HepG2 (cell line): ENCODE data around the gene DSG2. TPM values are rescaled to one million over a fixed set of nuclear protein-coding genes. Genes with fewer than 3 reads are reported as not detected.

ENCODE experiments used
- ATAC-seq: fragments of 200-7000 bp; cut with Tn5 transposase; 3 replicates; pipeline ENCODE4 v1.9.1; 2020; ENCODE audit warnings: mild to moderate bottlenecking, moderate library complexity
- BruUV-seq: library from RNA; stranded (reverse); fragments of 400-500 nt; replicated peaks from 2 replicates; lab custom pipeline; 2021; lab: Mats Ljungman, UMichigan
- CTCF ChIA-PET: fragments of 300-600 bp; formaldehyde crosslinking; extraction: SDS; loops from one replicate; lab custom pipeline; 2021; ENCODE audit warnings: low total read pairs, inconsistent platforms, low intra/inter-chr PET ratio; lab: Yijun Ruan, JAX
- POLR2A ChIA-PET: fragments of 350-600 bp; sonication (Branson Sonifier 250); formaldehyde crosslinking; loops from one replicate; lab custom pipeline; 2020; ENCODE audit warnings: antibody characterized with exemption, inconsistent platforms; lab: Yijun Ruan, JAX
- DNase-seq: peaks from one replicate; pipeline ENCODE4 v3.0.0-alpha.2; 2015; ENCODE audit warnings: low spot score
- FAIRE-seq: peaks from 3 replicates; lab custom pipeline; 2011; peaks lifted over from hg19 to GRCh38; lab: Jason Lieb, UNC
- H2AFZ ChIP-seq: one replicate; pipeline ENCODE4 v1.6.1; 2011; ENCODE audit warnings: low read length, inconsistent platforms
- H3K27ac ChIP-seq: fragments of 300-600 bp; 3 replicates; pipeline ENCODE4 v1.8.0; 2011; ENCODE audit warnings: mixed run types, mild to moderate bottlenecking, mixed read lengths, low read length, inconsistent platforms; ENCODE audit not compliant: insufficient read depth; ENCODE audit errors: extremely low read length
- H3K27me3 ChIP-seq, 2 experiments: fragments of 200-600 bp in 1 of 2; 2 replicates in 1 of 2; 3 replicates in 1 of 2; pipeline versions ENCODE4 v1.6.0 to v1.8.0; 2011; ENCODE audit warnings: low read length in 2 of 2, mild to moderate bottlenecking in 2 of 2, moderate library complexity in 2 of 2, inconsistent platforms in 1 of 2; ENCODE audit not compliant: insufficient read depth in 2 of 2, control insufficient read depth in 1 of 2
- H3K36me3 ChIP-seq, 2 experiments: fragments of 200-600 bp in 1 of 2; replicated peaks in 1 of 2; 2 replicates in 1 of 2; 3 replicates in 1 of 2; pipeline versions ENCODE4 v1.5.1 to v1.8.0; 2011; ENCODE audit warnings: low read length in 2 of 2, inconsistent platforms in 1 of 2; ENCODE audit not compliant: insufficient read depth in 2 of 2, control insufficient read depth in 1 of 2
- H3K4me1 ChIP-seq: 2 replicates; pipeline ENCODE4 v1.5.1; 2012; ENCODE audit warnings: low read length, inconsistent platforms; ENCODE audit not compliant: insufficient read depth
- H3K4me2 ChIP-seq: 2 replicates; pipeline ENCODE4 v1.6.0; 2011; ENCODE audit warnings: low read depth, low read length, inconsistent platforms
- H3K4me3 ChIP-seq, 3 experiments: fragments of 200-600 bp in 1 of 3; sonication (generic), shearing (Covaris generic) in 1 of 3; replicated peaks in 1 of 3; 2 replicates each; pipeline ENCODE4 v1.5.1; 2011 to 2016; ENCODE audit warnings: low read length in 3 of 3, inconsistent platforms in 2 of 3, low read depth in 2 of 3, mild to moderate bottlenecking in 2 of 3, control low read depth in 1 of 3, mixed read lengths in 1 of 3; ENCODE audit not compliant: insufficient read depth in 1 of 3
- H3K79me2 ChIP-seq: one replicate; pipeline ENCODE4 v1.6.1; 2011; ENCODE audit warnings: low read length, inconsistent platforms; ENCODE audit not compliant: insufficient read depth
- H3K9ac ChIP-seq: 2 replicates; pipeline ENCODE4 v1.6.0; 2011; ENCODE audit warnings: mild to moderate bottlenecking, low read depth, low read length, inconsistent platforms; ENCODE audit not compliant: insufficient read depth
- H3K9me3 ChIP-seq: 2 replicates; pipeline ENCODE4 v1.5.1; 2012; ENCODE audit warnings: mild to moderate bottlenecking, low read length
- H4K20me1 ChIP-seq: 2 replicates; pipeline ENCODE4 v1.6.0; 2011; ENCODE audit warnings: inconsistent platforms, mild to moderate bottlenecking, low read length, moderate library complexity; ENCODE audit not compliant: insufficient read depth
- CREB3 ChIP-seq: sonication (generic); formaldehyde crosslinking; IDR thresholded peaks from 2 replicates; pipeline ENCODE4 v1.5.0; 2020; ENCODE audit warnings: missing genetic modification reagents
- KAT2B ChIP-seq: fragments of 150-350 bp; IDR thresholded peaks from 2 replicates; pipeline ENCODE4 v1.6.1; 2014; ENCODE audit warnings: low read depth, low read length, borderline replicate concordance
- KDM5A ChIP-seq: fragments of 200-600 bp; sonication (generic); IDR thresholded peaks from 2 replicates; pipeline ENCODE4 v1.7.0; 2018; ENCODE audit warnings: antibody characterized with exemption, mild to moderate bottlenecking, low read length, borderline replicate concordance
- STAT5B ChIP-seq: sonication (generic); formaldehyde crosslinking; IDR thresholded peaks from 2 replicates; pipeline ENCODE4 v1.4.0; 2020; ENCODE audit warnings: missing genetic modification reagents
- TFDP1 ChIP-seq: IDR thresholded peaks from 2 replicates; pipeline ENCODE4 v1.6.1; 2016; ENCODE audit warnings: missing compliant biosample characterization, missing genetic modification reagents, borderline replicate concordance
- THRA ChIP-seq: sonication (generic); formaldehyde crosslinking; IDR thresholded peaks from 2 replicates; pipeline ENCODE4 v1.4.0; 2020; ENCODE audit warnings: missing genetic modification reagents, borderline replicate concordance
- ZBTB10 ChIP-seq: sonication (generic); formaldehyde crosslinking; IDR thresholded peaks from 2 replicates; pipeline ENCODE4 v1.4.0; 2020; ENCODE audit warnings: missing genetic modification reagents, borderline replicate concordance
- ZNF253 ChIP-seq: sonication (generic); formaldehyde crosslinking; IDR thresholded peaks from 2 replicates; pipeline ENCODE4 v1.8.0; 2022; ENCODE audit warnings: mild to moderate bottlenecking, missing genetic modification reagents, borderline replicate concordance
- WGBS: methylation state at CpG from one replicate; pipeline ENCODE4 v1.1.6; 2017; ENCODE audit warnings: low lambda C conversion rate; 5-methylcytosine and 5-hydroxymethylcytosine counted together
- in situ Hi-C: cut with HindIII; loops from 2 replicates; pipeline ENCODE4 v1.10.0; 2017; ENCODE audit warnings: low pct_unique_long_range_greater_than_20kb; ENCODE audit not compliant: extremely low pct_ligation_motif_present
- intact Hi-C: fragments of 100-400 bp; cut with micrococcal nuclease; formaldehyde crosslinking; loops from one replicate; pipeline ENCODE4 v1.10.0; 2022; ENCODE audit not compliant: unreplicated experiment
- polyA plus RNA-seq, 8 experiments: library from polyadenylated mRNA; depleted of rRNA in 3 of 8; stranded (reverse) in 7 of 8; unstranded in 1 of 8; fragments of >200 nt; fragmentation: Illumina TruSeq in 4 of 8; extraction: Trizol in 4 of 8; gene quantifications; 2 replicates each; pipeline versions ENCODE4 v1.2.1 to v1.2.3, GENCODE V29; 2011 to 2016; ENCODE audit warnings: low read depth in 4 of 8, missing spikeins in 1 of 8, mixed read lengths in 1 of 8; ENCODE audit not compliant: insufficient read depth in 1 of 8
- total RNA-seq, 5 experiments: library from RNA; depleted of rRNA; stranded (reverse); fragments of >200 nt; fragmentation: Illumina TruSeq; extraction: Trizol; gene quantifications; 2 replicates each; pipeline ENCODE4 v1.2.3, GENCODE V29; 2016; ENCODE audit warnings: low read depth in 1 of 5

Gene DSG2
- total and polyA plus RNA-seq, 2 of the 13 experiments (the other 11 are each of a cell fraction or from before 2014, with no cell fraction given) = 23.3 to 66.7 TPM

GRCh38 chr18:31553800-31554199 lies 55.8 kb downstream of the DSG2 start:
- H2AFZ ChIP-seq = no peak overlapping the region
- BruUV-seq = no TSS peak
- H3K9me3 ChIP-seq = no peaks in the 10 kb centered on the region
- 28% methylated on average over 6 of the region's 6 CpGs for WGBS
- no peaks in the 10 kb centered on the region for H3K79me2 ChIP-seq
- H3K27me3 ChIP-seq = no peaks in the 10 kb centered on the region
- H4K20me1 ChIP-seq = no peaks in the 10 kb centered on the region
- POLR2A ChIA-PET = interaction anchor here (1.1 kb wide), 1 partner anchor 57 kb away, joined by 3 read pairs; no protein-coding TSS in a partner anchor
- H3K4me3 ChIP-seq = no peak overlapping the region
- in situ Hi-C loops (loop anchor here (10.0 kb wide), 2 partner anchors 271 to 421 kb away; no protein-coding TSS in a partner anchor), intact Hi-C loops (loop anchor here (5.0 to 10.0 kb wide), 3 partner anchors 41 to 421 kb away; partner anchors contain the start of gene DSG2)
- CTCF ChIA-PET = no interaction called here
- no peak for DNase-seq
- peaks cover 61% of the 10 kb centered on the region for H3K4me1 ChIP-seq
- FAIRE-seq = no peak
- TF ChIP-seq ZBTB10 (no peak), CREB3 (no peak), KDM5A (no peak)
- H3K4me2 ChIP-seq = no peak overlapping the region
- no peak overlapping the region for H3K9ac ChIP-seq
- H3K36me3 ChIP-seq = no peaks in the 10 kb centered on the region
- H3K27ac ChIP-seq = no peak overlapping the region
- ATAC-seq = no peak

- BruUV-seq = no TSS peak
- no peak overlapping the region for H3K4me2 ChIP-seq
- no peaks in the 10 kb centered on the region for H3K27me3 ChIP-seq
- H3K79me2 ChIP-seq = no peaks in the 10 kb centered on the region
- in situ Hi-C loops (loop anchor here (5.0 to 10.0 kb wide), 4 partner anchors 73 to 420 kb away; no protein-coding TSS in a partner anchor), intact Hi-C loops (loop anchor here (5.0 to 10.0 kb wide), 4 partner anchors 38 to 420 kb away; partner anchors contain the start of genes DSG2 and TTR)
- DNase-seq = no peak
- H3K36me3 ChIP-seq = no peaks in the 10 kb centered on the region
- H3K27ac ChIP-seq = no peak overlapping the region
- ATAC-seq = no peak
- FAIRE-seq = no peak
- H3K9ac ChIP-seq = no peak overlapping the region
- no peaks in the 10 kb centered on the region for H3K9me3 ChIP-seq
- POLR2A ChIA-PET = no interaction called here
- no peaks in the 10 kb centered on the region for H4K20me1 ChIP-seq
- WGBS = 14% methylated on average over 5 of the region's 5 CpGs
- H3K4me3 ChIP-seq = no peak overlapping the region
- H2AFZ ChIP-seq = no peak overlapping the region
- CTCF ChIA-PET = no interaction called here
- peaks cover 63% of the 10 kb centered on the region for H3K4me1 ChIP-seq
- TF ChIP-seq ZNF253 (CRISPR knock-in tag) = no peak
- no peak for TF ChIP-seq THRA (CRISPR knock-in tag)
- no peak for TF ChIP-seq TFDP1 (CRISPR knock-in tag)
- TF ChIP-seq KAT2B = no peak
- TF ChIP-seq STAT5B = no peak
Measured at GRCh38 chr18:31554776-31555175, 56.8 kb downstream of the DSG2 start.
